Spinal cord (tissue), 10 donors: ENCODE results near the gene GRIP2. TPM values are rescaled to one million over a fixed set of nuclear protein-coding genes. Genes with fewer than 3 reads are reported as not detected.
A peak's percentile ranks its signal among the peaks of the same experiment; 100 is the strongest.

ENCODE experiments used
- DNase-seq, 6 donors: peaks; one replicate each; pipeline versions ENCODE4 v3.0.0 to v3.0.0-alpha.2; 2013 to 2015; ENCODE audit warnings: low spot score in 6 of 6, low read depth in 4 of 6
- H3K27ac ChIP-seq: one replicate; pipeline ENCODE4 v1.5.1; 2013; ENCODE audit warnings: low read depth, low read length, control low read depth
- H3K27me3 ChIP-seq: one replicate; pipeline ENCODE4 v1.6.1; 2013; ENCODE audit warnings: low read length; ENCODE audit not compliant: control insufficient read depth, insufficient read depth
- H3K36me3 ChIP-seq: one replicate; pipeline ENCODE4 v1.6.1; 2013; ENCODE audit warnings: low read length; ENCODE audit not compliant: control insufficient read depth, insufficient read depth
- H3K4me1 ChIP-seq: one replicate; pipeline ENCODE4 v1.6.1; 2013; ENCODE audit warnings: low read length; ENCODE audit not compliant: control insufficient read depth, insufficient read depth
- H3K4me3 ChIP-seq: one replicate; pipeline ENCODE4 v1.5.1; 2013; ENCODE audit warnings: low read depth, low read length, control low read depth
- H3K9me3 ChIP-seq: one replicate; pipeline ENCODE4 v1.6.1; 2013; ENCODE audit warnings: low read length; ENCODE audit not compliant: control insufficient read depth, insufficient read depth
- WGBS: methylation state at CpG from one replicate; pipeline ENCODE4 v1.1.5; 2013; ENCODE audit warnings: missing lambda C conversion rate; ENCODE audit not compliant: insufficient coverage; 5-methylcytosine and 5-hydroxymethylcytosine counted together
- polyA plus RNA-seq, 2 donors: library from polyadenylated mRNA; unstranded; fragments of 120-200 nt; gene quantifications; one replicate each; pipeline ENCODE4 v1.2.1, GENCODE V29; 2013; ENCODE audit not compliant: insufficient read length in 2 of 2
- total RNA-seq, 2 donors: library from RNA; depleted of rRNA in 1 of 2; stranded (reverse); fragments of 120-200 nt in 1 of 2; fragments of >200 nt in 1 of 2; gene quantifications; one replicate each; pipeline versions ENCODE4 v1.2.3 to v1.2.4, GENCODE V29; 2013 to 2014
- donor health status: healthy.

The GRIP2 gene
- total and polyA plus RNA-seq, 4 donors = 6.0 to 24.2 (median 12.9) TPM

- Histone ChIP-seq H3K36me3 (peaks cover 61% of the 10 kb centered on the region), H3K27me3 (no peaks in the 10 kb centered on the region), H3K27ac (no peak overlapping the region), H3K9me3 (no peaks in the 10 kb centered on the region), H3K4me1 (peaks cover 9% of the 10 kb centered on the region), H3K4me3 (no peak overlapping the region)
- DNase-seq = no peak
- WGBS = 85% methylated on average over 4 of the region's 4 CpGs
Measured at GRCh38 chr3:14490255-14490654, 49.9 kb downstream of the GRIP2 start.

GRCh38 chr3:14489641-14490040, 50.5 kb downstream of the GRIP2 start:
- 62% methylated on average over 3 of the region's 7 CpGs for WGBS
- Histone ChIP-seq H3K4me3 (no peak overlapping the region), H3K4me1 (peaks cover 9% of the 10 kb centered on the region)

GRCh38 chr3:14488286-14489041, 51.7 kb downstream of the GRIP2 start:
- H3K27ac ChIP-seq = no peak overlapping the region
- 100% methylated on average over 3 of the region's 7 CpGs for WGBS
- H3K36me3 ChIP-seq = peaks cover 52% of the 10 kb centered on the region

More at GRCh38 chr3:14489641-14490040, 50.5 kb downstream of the GRIP2 start:
- H3K27ac ChIP-seq = no peak overlapping the region
- H3K27me3 ChIP-seq = no peaks in the 10 kb centered on the region
- no peak for DNase-seq
- H3K9me3 ChIP-seq = no peaks in the 10 kb centered on the region
- H3K36me3 ChIP-seq = peaks cover 60% of the 10 kb centered on the region

GRCh38 chr3:14487821-14488220, 52.3 kb downstream of the GRIP2 start:
- peaks cover 51% of the 10 kb centered on the region for H3K36me3 ChIP-seq
- 90% methylated on average over 3 of the region's 7 CpGs for WGBS

More at GRCh38 chr3:14488286-14489041, 51.7 kb downstream of the GRIP2 start:
- no peaks in the 10 kb centered on the region for H3K27me3 ChIP-seq
- no peaks in the 10 kb centered on the region for H3K9me3 ChIP-seq
- peaks cover 9% of the 10 kb centered on the region for H3K4me1 ChIP-seq
- DNase-seq = peak in 1 of 6 donors; percentile 29
- no peak overlapping the region for H3K4me3 ChIP-seq

GRCh38 chr3:14487086-14487485, 53.1 kb downstream of the GRIP2 start:
- WGBS = 89% methylated on average over 4 of the region's 8 CpGs
- Histone ChIP-seq H3K27me3 (no peaks in the 10 kb centered on the region), H3K27ac (no peak overlapping the region), H3K36me3 (peaks cover 52% of the 10 kb centered on the region), H3K4me3 (no peak overlapping the region), H3K9me3 (no peaks in the 10 kb centered on the region), H3K4me1 (peaks cover 15% of the 10 kb centered on the region)
- DNase-seq = no peak

More at GRCh38 chr3:14487821-14488220, 52.3 kb downstream of the GRIP2 start:
- Histone ChIP-seq H3K27me3 (no peaks in the 10 kb centered on the region), H3K4me3 (no peak overlapping the region), H3K4me1 (peaks cover 9% of the 10 kb centered on the region), H3K9me3 (no peaks in the 10 kb centered on the region), H3K27ac (no peak overlapping the region)
- DNase-seq = no peak

GRCh38 chr3:14486460-14486859, 53.7 kb downstream of the GRIP2 start:
- no peaks in the 10 kb centered on the region for H3K27me3 ChIP-seq
- no peak overlapping the region for H3K27ac ChIP-seq
- H3K4me3 ChIP-seq = no peak overlapping the region
- no peak for DNase-seq
- H3K4me1 ChIP-seq = peaks cover 21% of the 10 kb centered on the region
- 90% methylated on average over 5 of the region's 5 CpGs for WGBS
- H3K36me3 ChIP-seq = peaks cover 53% of the 10 kb centered on the region
- no peaks in the 10 kb centered on the region for H3K9me3 ChIP-seq

GRCh38 chr3:14485981-14486380, 54.2 kb downstream of the GRIP2 start:
- 82% methylated on average over 2 of the region's 3 CpGs for WGBS
- Histone ChIP-seq H3K9me3 (no peaks in the 10 kb centered on the region), H3K4me3 (no peak overlapping the region), H3K27me3 (no peaks in the 10 kb centered on the region), H3K4me1 (peaks cover 21% of the 10 kb centered on the region), H3K27ac (no peak overlapping the region), H3K36me3 (peaks cover 58% of the 10 kb centered on the region)
- DNase-seq = no peak

GRCh38 chr3:14484741-14485140, 55.4 kb downstream of the GRIP2 start:
- Histone ChIP-seq H3K36me3 (peaks cover 61% of the 10 kb centered on the region), H3K4me1 (peaks cover 21% of the 10 kb centered on the region)
- no peak for DNase-seq

GRCh38 chr3:14483286-14483685, 56.9 kb downstream of the GRIP2 start:
- WGBS = 100% methylated on average over 1 of the region's 1 CpG

More at GRCh38 chr3:14484741-14485140, 55.4 kb downstream of the GRIP2 start:
- no peak overlapping the region for H3K27ac ChIP-seq
- WGBS = 96% methylated on average over 12 of the region's 17 CpGs
- no peak overlapping the region for H3K4me3 ChIP-seq
- no peaks in the 10 kb centered on the region for H3K9me3 ChIP-seq
- H3K27me3 ChIP-seq = no peaks in the 10 kb centered on the region

GRCh38 chr3:14482271-14482721, 57.8 kb downstream of the GRIP2 start:
- H3K27me3 ChIP-seq = no peaks in the 10 kb centered on the region
- no peaks in the 10 kb centered on the region for H3K9me3 ChIP-seq
- no peak overlapping the region for H3K27ac ChIP-seq
- H3K4me3 ChIP-seq = no peak overlapping the region
- peak in 1 of 6 donors; percentile 69 for DNase-seq
- H3K36me3 ChIP-seq = peaks cover 65% of the 10 kb centered on the region
- 34% methylated on average over 2 of the region's 2 CpGs for WGBS
- peaks cover 13% of the 10 kb centered on the region for H3K4me1 ChIP-seq

More at GRCh38 chr3:14483286-14483685, 56.9 kb downstream of the GRIP2 start:
- Histone ChIP-seq H3K4me1 (peaks cover 18% of the 10 kb centered on the region), H3K9me3 (no peaks in the 10 kb centered on the region), H3K4me3 (no peak overlapping the region), H3K36me3 (peaks cover 66% of the 10 kb centered on the region), H3K27me3 (no peaks in the 10 kb centered on the region), H3K27ac (no peak overlapping the region)
- no peak for DNase-seq
